Measurements from ENCODE around the gene CIBAR2. TPM values are rescaled to one million over a fixed set of nuclear protein-coding genes. Genes with fewer than 3 reads are reported as not detected.

Gene CIBAR2
- total RNA-seq, 1 donor from 2014 or later, result not detected

- H3K36me3 ChIP-seq (ENCODE audit: control insufficient read depth, insufficient read depth, low read length), result no peaks in the 10 kb centered on the region
- DNase-seq (ENCODE audit: low read depth), result no peak
- no peak for TF ChIP-seq CTCF (IDR thresholded peaks at IDR 0.05; ENCODE audit: insufficient read depth, low read length, severe bottlenecking)
- no peaks in the 10 kb centered on the region for H3K27me3 ChIP-seq (ENCODE audit: control insufficient read depth, insufficient read depth, low read length)
- H3K4me3 ChIP-seq (ENCODE audit: low read depth, low read length), result no peak overlapping the region
- FAIRE-seq, result peak; percentile 13
These were observed 8.9 kb downstream of the CIBAR2 start for GRCh38 chr16:85103114-85104079.

- DNase-seq (ENCODE audit: low read depth) (no peak), FAIRE-seq (no peak)
- H3K27me3 ChIP-seq (ENCODE audit: control insufficient read depth, insufficient read depth, low read length), result no peaks in the 10 kb centered on the region
- H3K4me3 ChIP-seq (ENCODE audit: low read depth, low read length), result no peak overlapping the region
- TF ChIP-seq CTCF (IDR thresholded peaks at IDR 0.05; ENCODE audit: insufficient read depth, low read length, severe bottlenecking), result no peak
- H3K36me3 ChIP-seq (ENCODE audit: control insufficient read depth, insufficient read depth, low read length), result no peaks in the 10 kb centered on the region
These were observed 10.2 kb downstream of the CIBAR2 start for GRCh38 chr16:85101956-85102630.

- Histone ChIP-seq H3K36me3 (ENCODE audit: control insufficient read depth, insufficient read depth, low read length) (no peaks in the 10 kb centered on the region), H3K4me3 (ENCODE audit: low read depth, low read length) (no peak overlapping the region), H3K27me3 (ENCODE audit: control insufficient read depth, insufficient read depth, low read length) (no peaks in the 10 kb centered on the region)
- DNase-seq (ENCODE audit: low read depth), result no peak
- no peak for FAIRE-seq
- no peak for TF ChIP-seq CTCF (IDR thresholded peaks at IDR 0.05; ENCODE audit: insufficient read depth, low read length, severe bottlenecking)
These were observed 12.0 kb downstream of the CIBAR2 start for GRCh38 chr16:85100265-85100664.

- DNase-seq (ENCODE audit: low read depth) (no peak), FAIRE-seq (no peak)
- no peak for TF ChIP-seq CTCF (IDR thresholded peaks at IDR 0.05; ENCODE audit: insufficient read depth, low read length, severe bottlenecking)
These were observed 13.7 kb downstream of the CIBAR2 start for GRCh38 chr16:85098565-85098964.

GRCh38 chr16:85096921-85097320 lies 15.4 kb downstream of the CIBAR2 start:
- no peak for TF ChIP-seq CTCF (IDR thresholded peaks at IDR 0.05; ENCODE audit: insufficient read depth, low read length, severe bottlenecking)
- H3K4me3 ChIP-seq (ENCODE audit: low read depth, low read length), result no peak overlapping the region
- FAIRE-seq, result no peak
- no peaks in the 10 kb centered on the region for H3K27me3 ChIP-seq (ENCODE audit: control insufficient read depth, insufficient read depth, low read length)
- H3K36me3 ChIP-seq (ENCODE audit: control insufficient read depth, insufficient read depth, low read length), result no peaks in the 10 kb centered on the region
- DNase-seq (ENCODE audit: low read depth), result no peak

More at GRCh38 chr16:85098565-85098964, 13.7 kb downstream of the CIBAR2 start:
- Histone ChIP-seq H3K4me3 (ENCODE audit: low read depth, low read length) (no peak overlapping the region), H3K36me3 (ENCODE audit: control insufficient read depth, insufficient read depth, low read length) (no peaks in the 10 kb centered on the region), H3K27me3 (ENCODE audit: control insufficient read depth, insufficient read depth, low read length) (no peaks in the 10 kb centered on the region)

Measured in bronchial epithelial cell (primary cell).